ENCODE data around the gene TOP3A. TPM values are rescaled to one million over a fixed set of nuclear protein-coding genes. Genes with fewer than 3 reads are reported as not detected.

TOP3A gene
- total and polyA plus RNA-seq, 2 donors (not counting 1 experiment from before 2014, with no cell fraction given) = 13.4 to 55.8 TPM

GRCh38 chr17:18228176-18228682, 86.6 kb downstream of the TOP3A start:
- no peaks in the 10 kb centered on the region for H3K27me3 ChIP-seq (replicated peaks in 1 of 4; ENCODE audit: control extremely low read depth in 1 of 4, control insufficient read depth in 3 of 4, insufficient read depth in 4 of 4, low read length in 3 of 4)
- no peaks in the 10 kb centered on the region for H3K36me3 ChIP-seq (replicated peaks in 1 of 2; ENCODE audit: control extremely low read depth in 1 of 2, control insufficient read depth in 1 of 2, extremely low read depth in 1 of 2, insufficient read depth in 2 of 2, low read length in 1 of 2)
- peaks cover 10 to 16% of the 10 kb centered on the region in 2 donors for H3K4me1 ChIP-seq (ENCODE audit: control insufficient read depth in 2 of 2, insufficient read depth in 2 of 2, low read length in 2 of 2)
- no peak overlapping the region for H2AFZ ChIP-seq (ENCODE audit: insufficient read depth, low read depth, low read length, poor library complexity, severe bottlenecking)
- intact Hi-C loops (cut with micrococcal nuclease) = no loop called here
- Mint-ChIP-seq H3K27ac (no peak overlapping the region), H3K4me1 (peaks cover 10% of the 10 kb centered on the region), H3K4me3 (no peak overlapping the region), H3K27me3 (no peaks in the 10 kb centered on the region), H3K9me3 (ENCODE audit: insufficient read depth) (no peaks in the 10 kb centered on the region)
- peaks cover 13% of the 10 kb centered on the region for H3K79me2 ChIP-seq (ENCODE audit: control insufficient read depth, insufficient read depth, low read length)
- WGBS (ENCODE audit: insufficient coverage) = 98% methylated on average over 10 of the region's 10 CpGs
- H3K9ac ChIP-seq (ENCODE audit: low read length) = no peak overlapping the region
- H3K27ac ChIP-seq (ENCODE audit: low read length in 2 of 2) = no peak overlapping the region
- no peaks in the 10 kb centered on the region for H3K9me3 ChIP-seq (ENCODE audit: control extremely low read depth in 1 of 3, control insufficient read depth in 2 of 3, insufficient read depth in 1 of 3, low read length in 2 of 3)
- no peak overlapping the region for H3K4me2 ChIP-seq (replicated peaks; ENCODE audit: low read depth, low read length, poor library complexity, severe bottlenecking)
- POLR2A ChIA-PET = no interaction called here
- no peak for DNase-seq
- CTCF ChIA-PET = interaction anchor here (1.0 kb wide), 1 partner anchor 12 kb away, joined by 3 read pairs; no protein-coding TSS in a partner anchor
- no peaks in the 10 kb centered on the region for H4K20me1 ChIP-seq (ENCODE audit: control insufficient read depth, insufficient read depth, low read length, poor library complexity, severe bottlenecking)
- TF ChIP-seq CTCF (IDR thresholded peaks at IDR 0.05) = no peak
- TF ChIP-seq EZH2 (IDR thresholded peaks at IDR 0.05; ENCODE audit: borderline replicate concordance, insufficient read depth, low read depth, low read length, poor library complexity, severe bottlenecking) = no peak
- ATAC-seq (ENCODE audit: low read depth) = no peak
- H3K4me3 ChIP-seq (ENCODE audit: control extremely low read depth in 1 of 5, extremely low read depth in 1 of 5, insufficient read depth in 1 of 5, low read depth in 2 of 5, low read length in 4 of 5) = no peak overlapping the region

- no peak overlapping the region for H3K4me2 ChIP-seq (replicated peaks; ENCODE audit: low read depth, low read length, poor library complexity, severe bottlenecking)
- H3K9ac ChIP-seq (ENCODE audit: low read length) = no peak overlapping the region
- ChIA-PET POLR2A (no interaction called here), CTCF (no interaction called here)
- no peak overlapping the region for H3K4me3 ChIP-seq (ENCODE audit: control extremely low read depth in 1 of 5, extremely low read depth in 1 of 5, insufficient read depth in 1 of 5, low read depth in 2 of 5, low read length in 4 of 5)
- no peak for ATAC-seq (ENCODE audit: low read depth)
- H3K36me3 ChIP-seq (replicated peaks in 1 of 2; ENCODE audit: control extremely low read depth in 1 of 2, control insufficient read depth in 1 of 2, extremely low read depth in 1 of 2, insufficient read depth in 2 of 2, low read length in 1 of 2) = no peaks in the 10 kb centered on the region
- peaks cover 10 to 16% of the 10 kb centered on the region in 2 donors for H3K4me1 ChIP-seq (ENCODE audit: control insufficient read depth in 2 of 2, insufficient read depth in 2 of 2, low read length in 2 of 2)
- Mint-ChIP-seq H3K4me1 (peaks cover 10% of the 10 kb centered on the region), H3K4me3 (no peak overlapping the region), H3K9me3 (ENCODE audit: insufficient read depth) (no peaks in the 10 kb centered on the region), H3K27ac (no peak overlapping the region), H3K27me3 (no peaks in the 10 kb centered on the region)
- no peaks in the 10 kb centered on the region for H3K9me3 ChIP-seq (ENCODE audit: control extremely low read depth in 1 of 3, control insufficient read depth in 2 of 3, insufficient read depth in 1 of 3, low read length in 2 of 3)
- no peak overlapping the region for H2AFZ ChIP-seq (ENCODE audit: insufficient read depth, low read depth, low read length, poor library complexity, severe bottlenecking)
- peaks cover 13% of the 10 kb centered on the region for H3K79me2 ChIP-seq (ENCODE audit: control insufficient read depth, insufficient read depth, low read length)
- TF ChIP-seq EZH2 (IDR thresholded peaks at IDR 0.05; ENCODE audit: borderline replicate concordance, insufficient read depth, low read depth, low read length, poor library complexity, severe bottlenecking) (no peak), CTCF (IDR thresholded peaks at IDR 0.05) (no peak)
- intact Hi-C loops (cut with micrococcal nuclease) = no loop called here
- no peak overlapping the region for H3K27ac ChIP-seq (ENCODE audit: low read length in 2 of 2)
- no peaks in the 10 kb centered on the region for H4K20me1 ChIP-seq (ENCODE audit: control insufficient read depth, insufficient read depth, low read length, poor library complexity, severe bottlenecking)
- 95% methylated on average over 4 of the region's 5 CpGs for WGBS (ENCODE audit: insufficient coverage)
- H3K27me3 ChIP-seq (replicated peaks in 1 of 4; ENCODE audit: control extremely low read depth in 1 of 4, control insufficient read depth in 3 of 4, insufficient read depth in 4 of 4, low read length in 3 of 4) = no peaks in the 10 kb centered on the region
- DNase-seq = no peak
Observed at GRCh38 chr17:18227635-18228034, 87.2 kb downstream of the TOP3A start.
